ENCODE results near the gene FSTL4. TPM values are rescaled to one million over a fixed set of nuclear protein-coding genes. Genes with fewer than 3 reads are reported as not detected.

Gene FSTL4
- polyA plus RNA-seq, 1 of the 3 experiments (the other 2 are of a cell fraction), result not detected

DNA sequence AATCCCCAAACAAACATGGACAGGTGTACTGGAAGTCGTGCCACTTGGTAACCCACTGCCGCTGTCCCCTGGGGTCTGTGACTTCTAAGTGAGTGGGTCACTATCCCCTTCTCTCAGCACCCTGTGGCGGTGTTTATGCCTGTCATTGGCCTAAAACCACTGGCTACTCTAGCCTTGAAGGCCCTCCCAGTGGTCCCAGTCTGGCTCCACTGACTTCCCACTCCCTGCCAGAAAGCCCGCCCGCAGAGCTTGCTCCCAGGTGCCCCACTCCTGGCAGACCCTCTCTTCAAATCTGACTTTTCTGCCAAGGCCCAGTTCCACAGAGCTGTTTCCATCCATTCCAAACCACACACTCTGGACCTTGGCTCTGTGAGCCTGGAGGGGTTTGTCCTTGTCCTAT lies 286.0 kb downstream of the FSTL4 start:
- WGBS (ENCODE audit: low lambda C conversion rate), result 50% methylated on average over 5 of the region's 5 CpGs

More for the DNA sequence above, 286.0 kb downstream of the FSTL4 start:
- CTCF ChIA-PET, result interaction anchor here (1.3 kb wide), 1 partner anchor 21 kb away, joined by 3 read pairs; no protein-coding TSS in a partner anchor
- H3K4me2 ChIP-seq, result no peak overlapping the region
- no peaks in the 10 kb centered on the region for H3K9me3 ChIP-seq
- POLR2A ChIA-PET, result no interaction called here
- no peak overlapping the region for H2AFZ ChIP-seq (ENCODE audit: low read depth)
- no peaks in the 10 kb centered on the region for H4K20me1 ChIP-seq (ENCODE audit: insufficient read depth)
- H3K9me2 ChIP-seq, result no peaks in the 10 kb centered on the region
- no peak overlapping the region for H3K4me3 ChIP-seq (ENCODE audit: low read depth in 2 of 2, low read length in 1 of 2)
- no peaks in the 10 kb centered on the region for H3K79me2 ChIP-seq (ENCODE audit: insufficient read depth)
- H3K4me1 ChIP-seq (ENCODE audit: control insufficient read depth in 1 of 2, insufficient read depth in 2 of 2, low read depth in 1 of 2, low read length in 1 of 2), result peaks cover 0 to 4% of the 10 kb centered on the region in 2 experiments; a peak in 1 of 4 replicates
- no peak for DNase-seq
- no peaks in the 10 kb centered on the region for H3K36me3 ChIP-seq (replicated peaks in 1 of 2; ENCODE audit: control insufficient read depth in 1 of 2, insufficient read depth in 2 of 2, low read length in 1 of 2)
- no peak overlapping the region for H3K27ac ChIP-seq (ENCODE audit: low read depth in 2 of 2, low read length in 1 of 2)
- no peaks in the 10 kb centered on the region for H3F3A ChIP-seq (replicated peaks; ENCODE audit: insufficient read depth)
- no peak for TF ChIP-seq TEAD4 (IDR thresholded peaks at IDR 0.05; ENCODE audit: borderline replicate concordance, insufficient read depth)
- TF ChIP-seq RXRA (IDR thresholded peaks at IDR 0.05; ENCODE audit: borderline replicate concordance, low read depth), result no peak
- no peak for TF ChIP-seq ELF1 (IDR thresholded peaks at IDR 0.05)
- TF ChIP-seq, protein P1, sequence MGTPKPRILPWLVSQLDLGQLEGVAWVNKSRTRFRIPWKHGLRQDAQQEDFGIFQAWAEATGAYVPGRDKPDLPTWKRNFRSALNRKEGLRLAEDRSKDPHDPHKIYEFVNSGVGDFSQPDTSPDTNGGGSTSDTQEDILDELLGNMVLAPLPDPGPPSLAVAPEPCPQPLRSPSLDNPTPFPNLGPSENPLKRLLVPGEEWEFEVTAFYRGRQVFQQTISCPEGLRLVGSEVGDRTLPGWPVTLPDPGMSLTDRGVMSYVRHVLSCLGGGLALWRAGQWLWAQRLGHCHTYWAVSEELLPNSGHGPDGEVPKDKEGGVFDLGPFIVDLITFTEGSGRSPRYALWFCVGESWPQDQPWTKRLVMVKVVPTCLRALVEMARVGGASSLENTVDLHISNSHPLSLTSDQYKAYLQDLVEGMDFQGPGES (IDR thresholded peaks at IDR 0.05; ENCODE audit: low read depth, low read length), result no peak
- no peak for TF ChIP-seq SIN3A (IDR thresholded peaks at IDR 0.05; ENCODE audit: borderline replicate concordance, low read depth, low read length)
- no peak for TF ChIP-seq NFIC (IDR thresholded peaks at IDR 0.05; ENCODE audit: borderline replicate concordance)
- TF ChIP-seq POLR2AphosphoS5 (IDR thresholded peaks at IDR 0.05; ENCODE audit: low read depth, low read length), result no peak
- no peak for TF ChIP-seq SMC3 (IDR thresholded peaks at IDR 0.05; ENCODE audit: low read depth, low read length)
- no peak for TF ChIP-seq FOXJ3 (CRISPR knock-in tag; IDR thresholded peaks at IDR 0.05)
- TF ChIP-seq, protein P2, sequence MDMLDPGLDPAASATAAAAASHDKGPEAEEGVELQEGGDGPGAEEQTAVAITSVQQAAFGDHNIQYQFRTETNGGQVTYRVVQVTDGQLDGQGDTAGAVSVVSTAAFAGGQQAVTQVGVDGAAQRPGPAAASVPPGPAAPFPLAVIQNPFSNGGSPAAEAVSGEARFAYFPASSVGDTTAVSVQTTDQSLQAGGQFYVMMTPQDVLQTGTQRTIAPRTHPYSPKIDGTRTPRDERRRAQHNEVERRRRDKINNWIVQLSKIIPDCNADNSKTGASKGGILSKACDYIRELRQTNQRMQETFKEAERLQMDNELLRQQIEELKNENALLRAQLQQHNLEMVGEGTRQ (IDR thresholded peaks at IDR 0.05; ENCODE audit: borderline replicate concordance, low read depth, low read length), result no peak
- TF ChIP-seq RAD21 (IDR thresholded peaks at IDR 0.05; ENCODE audit: low read length), result no peak
- TF ChIP-seq, protein P3, sequence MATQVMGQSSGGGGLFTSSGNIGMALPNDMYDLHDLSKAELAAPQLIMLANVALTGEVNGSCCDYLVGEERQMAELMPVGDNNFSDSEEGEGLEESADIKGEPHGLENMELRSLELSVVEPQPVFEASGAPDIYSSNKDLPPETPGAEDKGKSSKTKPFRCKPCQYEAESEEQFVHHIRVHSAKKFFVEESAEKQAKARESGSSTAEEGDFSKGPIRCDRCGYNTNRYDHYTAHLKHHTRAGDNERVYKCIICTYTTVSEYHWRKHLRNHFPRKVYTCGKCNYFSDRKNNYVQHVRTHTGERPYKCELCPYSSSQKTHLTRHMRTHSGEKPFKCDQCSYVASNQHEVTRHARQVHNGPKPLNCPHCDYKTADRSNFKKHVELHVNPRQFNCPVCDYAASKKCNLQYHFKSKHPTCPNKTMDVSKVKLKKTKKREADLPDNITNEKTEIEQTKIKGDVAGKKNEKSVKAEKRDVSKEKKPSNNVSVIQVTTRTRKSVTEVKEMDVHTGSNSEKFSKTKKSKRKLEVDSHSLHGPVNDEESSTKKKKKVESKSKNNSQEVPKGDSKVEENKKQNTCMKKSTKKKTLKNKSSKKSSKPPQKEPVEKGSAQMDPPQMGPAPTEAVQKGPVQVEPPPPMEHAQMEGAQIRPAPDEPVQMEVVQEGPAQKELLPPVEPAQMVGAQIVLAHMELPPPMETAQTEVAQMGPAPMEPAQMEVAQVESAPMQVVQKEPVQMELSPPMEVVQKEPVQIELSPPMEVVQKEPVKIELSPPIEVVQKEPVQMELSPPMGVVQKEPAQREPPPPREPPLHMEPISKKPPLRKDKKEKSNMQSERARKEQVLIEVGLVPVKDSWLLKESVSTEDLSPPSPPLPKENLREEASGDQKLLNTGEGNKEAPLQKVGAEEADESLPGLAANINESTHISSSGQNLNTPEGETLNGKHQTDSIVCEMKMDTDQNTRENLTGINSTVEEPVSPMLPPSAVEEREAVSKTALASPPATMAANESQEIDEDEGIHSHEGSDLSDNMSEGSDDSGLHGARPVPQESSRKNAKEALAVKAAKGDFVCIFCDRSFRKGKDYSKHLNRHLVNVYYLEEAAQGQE (IDR thresholded peaks at IDR 0.05; ENCODE audit: low read depth, low read length), result no peak
- TF ChIP-seq, protein P4, sequence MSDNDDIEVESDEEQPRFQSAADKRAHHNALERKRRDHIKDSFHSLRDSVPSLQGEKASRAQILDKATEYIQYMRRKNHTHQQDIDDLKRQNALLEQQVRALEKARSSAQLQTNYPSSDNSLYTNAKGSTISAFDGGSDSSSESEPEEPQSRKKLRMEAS (IDR thresholded peaks at IDR 0.05; ENCODE audit: low read depth), result no peak
- no peak for TF ChIP-seq GABPA (IDR thresholded peaks at IDR 0.05; ENCODE audit: low read depth)
- TF ChIP-seq, protein P5, sequence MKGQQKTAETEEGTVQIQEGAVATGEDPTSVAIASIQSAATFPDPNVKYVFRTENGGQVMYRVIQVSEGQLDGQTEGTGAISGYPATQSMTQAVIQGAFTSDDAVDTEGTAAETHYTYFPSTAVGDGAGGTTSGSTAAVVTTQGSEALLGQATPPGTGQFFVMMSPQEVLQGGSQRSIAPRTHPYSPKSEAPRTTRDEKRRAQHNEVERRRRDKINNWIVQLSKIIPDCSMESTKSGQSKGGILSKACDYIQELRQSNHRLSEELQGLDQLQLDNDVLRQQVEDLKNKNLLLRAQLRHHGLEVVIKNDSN (IDR thresholded peaks at IDR 0.05; ENCODE audit: borderline replicate concordance, low read depth), result no peak
- no peak for TF ChIP-seq MXI1 (IDR thresholded peaks at IDR 0.05; ENCODE audit: low read depth, low read length)
- no peak overlapping the region for H3K9ac ChIP-seq
- H3K27me3 ChIP-seq (ENCODE audit: insufficient read depth), result no peaks in the 10 kb centered on the region; the same call in 1 of the 2 replicates

Data from SK-N-SH (cell line).